Brain microvascular endothelial cell (primary cell): Measurements from ENCODE around the gene MGST3.
"Not testable (repeated sequence)": the region's sequence is repeated elsewhere in the genome, so short reads cannot be mapped to it uniquely, and the experiment has no call there.

Experiments
- DNase-seq: peaks from one replicate; pipeline ENCODE4 v3.0.0-alpha.2; 2020
- H3K27ac ChIP-seq: fragments of 250-450 bp; sonication (Bioruptor Pico); 2 replicates; pipeline ENCODE4 v1.5.1; 2020; ENCODE audit warnings: mild to moderate bottlenecking, moderate library complexity
- H3K27me3 ChIP-seq: fragments of 250-450 bp; sonication (Bioruptor Pico); replicated peaks from 2 replicates; pipeline ENCODE4 v1.5.1; 2020; ENCODE audit warnings: mild to moderate bottlenecking
- H3K36me3 ChIP-seq: fragments of 250-450 bp; sonication (Bioruptor Pico); replicated peaks from 2 replicates; pipeline ENCODE4 v1.5.1; 2020; ENCODE audit warnings: mild to moderate bottlenecking
- H3K4me3 ChIP-seq: 2 replicates; pipeline ENCODE4 v1.5.1; 2011; ENCODE audit warnings: low read depth, mild to moderate bottlenecking, control low read depth, low read length, moderate library complexity
- in situ Hi-C: cut with HindIII; loops from 2 replicates; pipeline ENCODE4 v1.10.0; 2017; ENCODE audit warnings: low sequenced_read_pairs, low pct_ligation_motif_present
- TF ChIP-seq, protein P1 (sequence below): IDR thresholded peaks from 2 replicates; pipeline ENCODE4 v1.5.1; 2011; ENCODE audit warnings: low read depth, mild to moderate bottlenecking, moderate library complexity, low read length, control low read depth, inconsistent platforms; ENCODE audit errors: missing control alignments

MGST3 gene

DNA sequence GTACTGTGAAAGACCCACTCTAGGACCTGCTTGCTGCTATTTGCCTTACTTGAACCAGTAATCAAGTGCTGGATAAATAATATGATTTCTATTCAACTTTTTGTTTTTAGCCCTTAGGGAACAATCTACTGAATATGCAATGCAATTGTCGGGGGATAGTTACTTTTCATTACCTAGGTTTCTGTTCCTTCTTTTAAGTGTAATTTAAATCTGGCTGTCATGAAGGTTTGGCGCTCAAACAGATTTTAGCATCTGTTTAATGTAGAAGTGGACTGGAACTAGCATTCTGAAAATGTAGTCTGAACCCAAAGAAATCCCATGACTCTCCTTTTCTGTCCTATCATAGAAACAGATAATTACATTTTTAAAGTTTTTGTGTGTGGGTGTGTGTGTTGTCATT is 4.8 kb downstream of the MGST3 start:
- Histone ChIP-seq H3K36me3 (no peaks in the 10 kb centered on the region), H3K27ac (no peak overlapping the region), H3K27me3 (no peaks in the 10 kb centered on the region), H3K4me3 (no peak overlapping the region)
- in situ Hi-C loops = no loop called here
- TF ChIP-seq, protein P1, sequence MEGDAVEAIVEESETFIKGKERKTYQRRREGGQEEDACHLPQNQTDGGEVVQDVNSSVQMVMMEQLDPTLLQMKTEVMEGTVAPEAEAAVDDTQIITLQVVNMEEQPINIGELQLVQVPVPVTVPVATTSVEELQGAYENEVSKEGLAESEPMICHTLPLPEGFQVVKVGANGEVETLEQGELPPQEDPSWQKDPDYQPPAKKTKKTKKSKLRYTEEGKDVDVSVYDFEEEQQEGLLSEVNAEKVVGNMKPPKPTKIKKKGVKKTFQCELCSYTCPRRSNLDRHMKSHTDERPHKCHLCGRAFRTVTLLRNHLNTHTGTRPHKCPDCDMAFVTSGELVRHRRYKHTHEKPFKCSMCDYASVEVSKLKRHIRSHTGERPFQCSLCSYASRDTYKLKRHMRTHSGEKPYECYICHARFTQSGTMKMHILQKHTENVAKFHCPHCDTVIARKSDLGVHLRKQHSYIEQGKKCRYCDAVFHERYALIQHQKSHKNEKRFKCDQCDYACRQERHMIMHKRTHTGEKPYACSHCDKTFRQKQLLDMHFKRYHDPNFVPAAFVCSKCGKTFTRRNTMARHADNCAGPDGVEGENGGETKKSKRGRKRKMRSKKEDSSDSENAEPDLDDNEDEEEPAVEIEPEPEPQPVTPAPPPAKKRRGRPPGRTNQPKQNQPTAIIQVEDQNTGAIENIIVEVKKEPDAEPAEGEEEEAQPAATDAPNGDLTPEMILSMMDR = no peak
- DNase-seq = no peak

DNA sequence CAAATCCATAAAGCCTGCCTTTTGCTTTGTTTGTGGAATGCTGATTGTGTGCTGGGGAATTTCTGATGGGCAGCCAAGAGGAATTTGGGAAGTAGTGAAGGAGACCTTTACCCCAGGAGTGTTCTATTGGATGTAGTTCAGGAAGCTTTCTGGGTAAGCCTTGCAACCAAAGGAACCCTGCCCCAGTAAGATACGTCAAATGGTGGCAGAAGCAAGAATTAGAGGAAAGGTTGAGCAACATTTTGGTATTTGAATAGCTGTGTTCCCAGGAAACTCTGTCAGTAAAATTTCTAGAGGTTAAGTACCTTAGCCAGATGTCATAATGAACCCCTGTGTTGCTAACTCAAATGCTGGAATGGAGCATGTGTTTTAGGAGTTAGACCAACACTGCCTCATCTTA is 6.4 kb downstream of the MGST3 start:
- Histone ChIP-seq H3K36me3 (no peaks in the 10 kb centered on the region), H3K27ac (no peak overlapping the region), H3K27me3 (no peaks in the 10 kb centered on the region), H3K4me3 (no peak overlapping the region)
- TF ChIP-seq, protein P1 = no peak
- DNase-seq = no peak
- in situ Hi-C loops = no loop called here

DNA sequence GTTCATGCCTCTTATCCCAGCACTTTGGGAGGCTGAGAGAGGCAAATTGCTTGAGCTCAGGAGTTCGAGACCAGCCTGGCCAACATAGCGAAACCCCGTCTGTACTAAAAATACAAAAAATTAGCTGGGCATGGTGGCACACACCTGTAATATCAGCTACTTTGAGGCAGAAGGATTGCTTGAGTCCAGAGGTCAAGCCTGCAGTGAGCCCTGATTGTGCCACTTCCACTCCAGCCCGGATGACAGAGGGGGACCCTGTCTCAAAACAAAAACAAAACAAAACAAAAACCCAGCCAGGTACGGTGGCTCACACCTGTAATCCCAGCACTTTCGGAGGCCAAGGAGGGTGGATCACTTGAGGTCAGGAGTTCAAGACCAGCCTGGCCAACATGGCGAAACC is 7.2 kb downstream of the MGST3 start:
- H3K27ac ChIP-seq, in situ Hi-C loops, H3K36me3 ChIP-seq, DNase-seq, H3K27me3 ChIP-seq, H3K4me3 ChIP-seq: not testable (repeated sequence)

DNA sequence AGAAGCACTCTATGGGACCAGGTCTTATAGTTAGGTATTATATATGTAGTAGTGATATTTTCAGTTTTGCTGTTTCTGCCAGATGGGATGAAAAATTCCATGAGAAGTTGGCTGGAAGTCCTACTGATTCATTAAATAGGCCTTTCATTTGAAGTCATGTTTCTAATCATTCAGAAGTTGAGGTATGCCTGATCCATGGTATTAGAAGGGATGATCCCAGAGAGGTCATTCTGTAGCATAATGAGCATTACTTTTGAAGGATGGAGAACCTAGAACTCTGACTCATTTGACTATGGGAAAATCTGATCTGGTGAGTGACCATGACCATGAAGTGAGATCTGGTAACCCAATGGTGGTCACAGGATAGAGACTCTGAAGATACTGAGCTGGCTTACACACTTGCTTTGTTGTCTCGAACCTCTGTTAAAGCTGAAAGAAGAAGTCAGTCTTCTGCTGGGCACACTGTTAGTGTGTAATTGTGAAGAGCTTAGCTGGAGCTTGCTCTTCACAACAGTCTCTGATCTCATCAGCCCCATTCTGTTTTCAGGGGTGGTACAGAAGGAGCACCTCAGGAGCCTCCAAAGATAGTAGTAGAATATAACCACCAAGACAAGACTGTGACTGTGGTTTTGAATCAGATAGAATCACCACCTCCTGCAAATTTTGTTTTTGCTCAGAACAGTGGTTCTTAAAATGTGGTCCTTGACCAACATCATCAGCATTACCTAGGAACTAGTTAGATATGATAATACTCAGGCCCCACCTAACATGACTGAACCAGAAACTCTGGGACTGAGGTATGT is 9.0 kb downstream of the MGST3 start:
- no peaks in the 10 kb centered on the region for H3K36me3 ChIP-seq
- in situ Hi-C loops = no loop called here
- no peak for DNase-seq
- H3K4me3 ChIP-seq = no peak overlapping the region
- H3K27me3 ChIP-seq = no peaks in the 10 kb centered on the region
- TF ChIP-seq, protein P1 = no peak
- no peak overlapping the region for H3K27ac ChIP-seq

DNA sequence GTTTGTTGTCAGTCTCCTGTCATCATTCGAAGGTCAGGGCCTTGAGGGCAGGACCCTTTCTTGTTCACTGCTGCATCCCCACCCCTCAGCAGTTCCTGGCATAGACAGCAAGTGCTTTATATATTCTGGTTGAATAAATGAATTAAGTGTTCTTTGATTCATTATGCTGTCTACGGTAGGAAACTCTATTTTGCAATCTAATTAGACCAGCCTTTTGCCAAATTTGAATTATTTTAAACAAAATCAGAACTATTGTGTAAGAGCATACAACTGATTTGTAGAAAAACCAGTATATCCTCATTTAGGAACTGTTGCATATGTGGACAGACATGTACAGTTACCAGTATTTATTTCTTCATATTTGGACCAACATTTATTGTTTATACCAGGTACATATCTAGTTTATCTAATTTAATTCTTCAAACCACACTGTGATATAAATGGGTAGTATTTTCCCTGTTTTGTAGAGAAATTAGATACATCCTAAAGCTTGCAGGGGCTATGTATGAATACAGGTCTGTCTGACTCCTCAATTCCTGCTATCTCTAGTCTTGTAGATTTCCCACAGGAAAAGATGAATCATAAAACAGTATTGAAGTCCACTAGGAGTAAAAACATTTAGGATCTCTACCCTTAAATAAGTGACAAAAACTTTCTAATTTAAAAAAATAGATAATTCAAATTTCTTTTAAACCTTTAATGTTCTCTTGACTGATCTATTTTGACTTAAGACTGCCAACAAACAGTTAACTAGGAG is 10.4 kb downstream of the MGST3 start:
- Histone ChIP-seq H3K4me3 (no peak overlapping the region), H3K27me3 (no peaks in the 10 kb centered on the region), H3K27ac (no peak overlapping the region), H3K36me3 (no peaks in the 10 kb centered on the region)
- in situ Hi-C loops = no loop called here
- TF ChIP-seq, protein P1 = no peak
- DNase-seq = no peak

DNA sequence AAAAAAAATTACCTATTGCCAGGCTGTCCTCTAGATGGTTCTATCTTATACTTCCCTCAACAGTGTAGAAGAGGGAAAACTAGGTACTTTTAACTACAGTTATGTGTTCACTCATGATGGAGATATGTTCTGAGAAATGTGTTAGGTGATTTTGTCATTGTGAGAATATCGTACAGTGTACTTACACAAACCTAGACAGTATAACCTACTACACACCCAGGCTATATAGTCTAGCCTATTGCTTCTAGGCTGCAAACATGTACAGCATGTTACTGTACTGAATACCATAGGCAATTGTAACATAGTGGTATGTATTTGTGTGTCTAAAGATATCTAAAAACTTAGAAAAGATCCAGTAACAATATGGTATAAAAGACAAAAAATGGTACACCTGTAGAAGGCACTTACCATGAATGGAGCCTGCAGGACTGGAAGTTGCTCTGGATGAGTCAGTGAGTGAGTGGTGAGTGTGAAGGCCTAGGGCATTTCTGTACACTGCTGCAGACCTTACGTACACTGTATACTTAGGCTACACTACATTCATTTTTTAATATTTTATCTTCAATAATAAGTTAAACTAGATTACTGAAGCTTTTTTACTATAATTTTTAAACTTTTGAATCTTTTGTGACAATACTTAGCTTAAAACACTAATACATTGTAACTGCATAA is 13.2 kb downstream of the MGST3 start:
- Histone ChIP-seq H3K4me3 (no peak overlapping the region), H3K27me3 (no peaks in the 10 kb centered on the region), H3K36me3 (no peaks in the 10 kb centered on the region), H3K27ac (no peak overlapping the region)
- in situ Hi-C loops = no loop called here
- no peak for DNase-seq
- TF ChIP-seq, protein P1 = no peak
